Natural killer cell (primary cell): ENCODE data around the gene LYPD1. TPM values are rescaled to one million over a fixed set of nuclear protein-coding genes. Genes with fewer than 3 reads are reported as not detected.

Experiments
- ATAC-seq, 3 donors: fragments of 150-1000 bp in 2 of 3; fragments of 200-7000 bp in 1 of 3; cut with Tn5 transposase; 1 replicate in 1 of 3; 2 replicates in 2 of 3; pipeline ENCODE4 v1.10.0; 2021; ENCODE audit warnings: mild to moderate bottlenecking in 2 of 3, moderate library complexity in 2 of 3
- DNase-seq, 2 donors: peaks; one replicate each; pipeline versions ENCODE4 v3.0.0 to v3.0.0-alpha.2; 2013 to 2021; ENCODE audit warnings: mixed read lengths in 1 of 2
- H3K27ac ChIP-seq: one replicate; pipeline ENCODE4 v1.5.1; 2013; ENCODE audit warnings: mild to moderate bottlenecking, low read length
- H3K27me3 ChIP-seq: one replicate; pipeline ENCODE4 v1.6.1; 2013; ENCODE audit warnings: low read length; ENCODE audit not compliant: control insufficient read depth, insufficient read depth
- H3K36me3 ChIP-seq: one replicate; pipeline ENCODE4 v1.6.1; 2013; ENCODE audit warnings: low read length; ENCODE audit not compliant: control insufficient read depth, insufficient read depth
- H3K4me1 ChIP-seq: one replicate; pipeline ENCODE4 v1.6.1; 2013; ENCODE audit warnings: low read length; ENCODE audit not compliant: control insufficient read depth, insufficient read depth
- H3K4me3 ChIP-seq: one replicate; pipeline ENCODE4 v1.5.1; 2013; ENCODE audit warnings: low read length
- H3K9me3 ChIP-seq: one replicate; pipeline ENCODE4 v1.6.1; 2013; ENCODE audit warnings: low read length; ENCODE audit not compliant: control insufficient read depth, insufficient read depth
- H3K27ac Mint-ChIP-seq, 2 donors: one replicate each; pipeline ENCODE4 v1.8.0; 2022; ENCODE audit warnings: mild to moderate bottlenecking in 2 of 2, mixed read lengths in 2 of 2, moderate library complexity in 1 of 2
- H3K27me3 Mint-ChIP-seq, 2 donors: one replicate each; pipeline ENCODE4 v1.8.0; 2022; ENCODE audit warnings: low read depth in 2 of 2, mixed read lengths in 2 of 2
- H3K36me3 Mint-ChIP-seq: one replicate; pipeline ENCODE4 v1.8.0; 2022; ENCODE audit warnings: mixed read lengths
- H3K4me1 Mint-ChIP-seq, 2 donors: one replicate each; pipeline ENCODE4 v1.8.0; 2022; ENCODE audit warnings: mixed read lengths in 2 of 2
- H3K4me3 Mint-ChIP-seq: one replicate; pipeline ENCODE4 v1.8.0; 2022; ENCODE audit warnings: mild to moderate bottlenecking, moderate library complexity, mixed read lengths
- H3K9me3 Mint-ChIP-seq, 2 donors: one replicate each; pipeline ENCODE4 v1.8.0; 2022; ENCODE audit warnings: mixed read lengths in 2 of 2
- CTCF ChIP-seq: fragments of 200-600 bp; IDR thresholded peaks from one replicate; pipeline ENCODE4 v1.8.0; 2022; ENCODE audit warnings: antibody characterized with exemption
- WGBS: methylation state at CpG from one replicate; pipeline ENCODE4 v1.1.7; 2013; ENCODE audit warnings: missing lambda C conversion rate; ENCODE audit not compliant: insufficient coverage; 5-methylcytosine and 5-hydroxymethylcytosine counted together
- intact Hi-C: fragments of 100-400 bp; cut with micrococcal nuclease; formaldehyde crosslinking; loops from one replicate; pipeline ENCODE4 v1.14.2; 2022
- total RNA-seq, 4 donors: library from RNA; stranded (reverse); fragments of 120-200 nt in 1 of 4; gene quantifications; one replicate each; pipeline versions ENCODE4 v1.2.3 to v1.2.4, GENCODE V29; 2013 to 2022

Gene LYPD1
- total RNA-seq, 3 donors from 2014 or later (not counting 1 experiment from before 2014, with no cell fraction given): not detected

GRCh38 chr2:132690664-132691303, 20.8 kb upstream of the LYPD1 start:
- Mint-ChIP-seq H3K4me1 (no peaks in the 10 kb centered on the region), H3K27me3 (no peaks in the 10 kb centered on the region), H3K9me3 (peaks cover 7 to 12% of the 10 kb centered on the region in 2 donors), H3K36me3 (no peaks in the 10 kb centered on the region), H3K27ac (no peak overlapping the region), H3K4me3 (no peak overlapping the region)
- no peak for ATAC-seq
- Histone ChIP-seq H3K9me3 (no peaks in the 10 kb centered on the region), H3K4me1 (no peaks in the 10 kb centered on the region), H3K27ac (no peak overlapping the region), H3K27me3 (no peaks in the 10 kb centered on the region), H3K4me3 (no peak overlapping the region), H3K36me3 (no peaks in the 10 kb centered on the region)
- no peak for TF ChIP-seq CTCF
- no peak for DNase-seq
- 83% methylated on average over 1 of the region's 1 CpG for WGBS
- intact Hi-C loops: no loop called here

GRCh38 chr2:132681766-132682165, 11.8 kb upstream of the LYPD1 start:
- Mint-ChIP-seq H3K4me1 (no peaks in the 10 kb centered on the region), H3K4me3 (no peak overlapping the region), H3K9me3 (peaks cover 0 to 8% of the 10 kb centered on the region in 2 donors), H3K27me3 (no peaks in the 10 kb centered on the region), H3K36me3 (no peaks in the 10 kb centered on the region), H3K27ac (no peak overlapping the region)
- Histone ChIP-seq H3K4me3 (no peak overlapping the region), H3K9me3 (no peaks in the 10 kb centered on the region), H3K27me3 (no peaks in the 10 kb centered on the region), H3K4me1 (no peaks in the 10 kb centered on the region), H3K36me3 (no peaks in the 10 kb centered on the region), H3K27ac (no peak overlapping the region)
- TF ChIP-seq CTCF: no peak
- DNase-seq (no peak), ATAC-seq (no peak)
- intact Hi-C loops: no loop called here
- 86% methylated on average over 1 of the region's 1 CpG for WGBS

GRCh38 chr2:132680544-132680943, 10.5 kb upstream of the LYPD1 start:
- Histone ChIP-seq H3K36me3 (no peaks in the 10 kb centered on the region), H3K4me1 (no peaks in the 10 kb centered on the region), H3K4me3 (no peak overlapping the region), H3K9me3 (no peaks in the 10 kb centered on the region), H3K27me3 (no peaks in the 10 kb centered on the region), H3K27ac (no peak overlapping the region)
- TF ChIP-seq CTCF: no peak
- H3K9me3 Mint-ChIP-seq: peaks cover 0 to 8% of the 10 kb centered on the region in 2 donors
- intact Hi-C loops: no loop called here
- ATAC-seq (no peak), DNase-seq (no peak)
- H3K4me3 Mint-ChIP-seq: no peak overlapping the region
- H3K27ac Mint-ChIP-seq: no peak overlapping the region
- no peaks in the 10 kb centered on the region for H3K27me3 Mint-ChIP-seq
- no peaks in the 10 kb centered on the region for H3K36me3 Mint-ChIP-seq
- H3K4me1 Mint-ChIP-seq: no peaks in the 10 kb centered on the region
- WGBS: 71% methylated on average over 3 of the region's 3 CpGs

GRCh38 chr2:132678483-132678882, 8.5 kb upstream of the LYPD1 start:
- intact Hi-C loops: no loop called here
- 63% methylated on average over 2 of the region's 2 CpGs for whole genome bisulfite sequencing
- H3K9me3 ChIP-seq: no peaks in the 10 kb centered on the region
- H3K27me3 Mint-ChIP-seq: no peaks in the 10 kb centered on the region
- no peak overlapping the region for H3K27ac Mint-ChIP-seq
- no peaks in the 10 kb centered on the region for H3K36me3 Mint-ChIP-seq
- H3K4me1 ChIP-seq: no peaks in the 10 kb centered on the region
- H3K27ac ChIP-seq: no peak overlapping the region
- H3K27me3 ChIP-seq: no peaks in the 10 kb centered on the region
- DNase-seq (no peak), ATAC-seq (no peak)
- H3K4me3 Mint-ChIP-seq: no peak overlapping the region
- no peaks in the 10 kb centered on the region for H3K4me1 Mint-ChIP-seq
- no peaks in the 10 kb centered on the region for H3K36me3 ChIP-seq
- H3K9me3 Mint-ChIP-seq: peaks cover 0 to 8% of the 10 kb centered on the region in 2 donors
- no peak for TF ChIP-seq CTCF
- H3K4me3 ChIP-seq: no peak overlapping the region
